Naive B cell (primary cell): ENCODE data around the gene DLGAP4. TPM values are rescaled to one million over a fixed set of nuclear protein-coding genes. Genes with fewer than 3 reads are reported as not detected.

Experiments used
- ATAC-seq, 2 donors: fragments of 150-1000 bp; cut with Tn5 transposase; 2 replicates each; pipeline ENCODE4 v1.10.0; 2021; ENCODE audit warnings: low read depth in 2 of 2, mild to moderate bottlenecking in 2 of 2, moderate library complexity in 2 of 2
- DNase-seq: peaks from one replicate; pipeline ENCODE4 v3.0.0; 2022
- H3K27ac Mint-ChIP-seq, 6 donors: one replicate each; pipeline ENCODE4 v1.8.0; 2020 to 2022; ENCODE audit warnings: mild to moderate bottlenecking in 6 of 6, mixed read lengths in 6 of 6, moderate library complexity in 5 of 6, inconsistent platforms in 2 of 6
- H3K27me3 Mint-ChIP-seq, 3 donors: one replicate each; pipeline ENCODE4 v1.8.0; 2021 to 2022; ENCODE audit warnings: mixed read lengths in 3 of 3, mild to moderate bottlenecking in 1 of 3
- H3K36me3 Mint-ChIP-seq, 2 donors: one replicate each; pipeline ENCODE4 v1.8.0; 2020 to 2022; ENCODE audit warnings: mixed read lengths in 2 of 2, inconsistent platforms in 1 of 2, mild to moderate bottlenecking in 1 of 2
- H3K4me1 Mint-ChIP-seq, 3 donors: one replicate each; pipeline ENCODE4 v1.8.0; 2020 to 2022; ENCODE audit warnings: mixed read lengths in 3 of 3, inconsistent platforms in 1 of 3, mild to moderate bottlenecking in 1 of 3, moderate library complexity in 1 of 3
- H3K4me3 Mint-ChIP-seq, 8 donors: one replicate each; pipeline ENCODE4 v1.8.0; 2020 to 2022; ENCODE audit warnings: mild to moderate bottlenecking in 8 of 8, mixed read lengths in 8 of 8, moderate library complexity in 8 of 8, inconsistent platforms in 2 of 8
- H3K9me3 Mint-ChIP-seq, 7 donors: one replicate each; pipeline ENCODE4 v1.8.0; 2020 to 2022; ENCODE audit warnings: mixed read lengths in 7 of 7, mild to moderate bottlenecking in 5 of 7, inconsistent platforms in 2 of 7, moderate library complexity in 1 of 7
- polyA plus RNA-seq, 6 donors: library from polyadenylated mRNA; unstranded; fragments of 300-500 nt; fragmentation: Illumina TruSeq; gene quantifications; one replicate each; pipeline ENCODE4 v1.2.3, GENCODE V29; 2021; ENCODE audit warnings: low read depth in 6 of 6

Gene DLGAP4
- polyA plus RNA-seq, 6 donors from 2014 or later: 15.3 to 35.5 (median 21.1) TPM

DNA sequence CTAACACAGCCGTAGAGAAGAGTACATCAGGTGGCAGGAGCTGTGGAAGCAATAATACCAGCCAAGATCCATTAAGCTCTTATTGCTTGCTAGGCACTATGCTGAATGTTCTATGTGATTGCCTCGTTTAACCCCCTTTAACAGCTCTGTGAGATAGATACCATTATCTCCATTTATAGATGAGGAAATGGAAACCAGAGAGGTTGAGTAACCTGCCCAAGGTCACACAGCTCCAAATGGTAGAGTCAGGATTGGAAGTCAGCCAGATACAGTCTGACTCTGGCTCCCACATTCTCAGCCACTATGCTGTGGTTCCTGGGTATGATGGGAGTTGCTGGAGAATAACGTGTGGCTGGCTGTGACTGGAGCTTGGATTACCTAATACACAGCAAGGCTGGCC, 92.4 kb downstream of the DLGAP4 start:
- Mint-ChIP-seq H3K27ac (no peak overlapping the region), H3K27me3 (peaks cover 22 to 58% (median 40%) of the 10 kb centered on the region in 3 donors), H3K4me3 (no peak overlapping the region), H3K36me3 (peaks cover 0 to 7% of the 10 kb centered on the region in 2 donors), H3K9me3 (peaks cover 0 to 8% (median 3%) of the 10 kb centered on the region in 7 donors), H3K4me1 (peaks cover 0 to 4% (median 0%) of the 10 kb centered on the region in 3 donors)
- ATAC-seq (no peak), DNase-seq (no peak)

DNA sequence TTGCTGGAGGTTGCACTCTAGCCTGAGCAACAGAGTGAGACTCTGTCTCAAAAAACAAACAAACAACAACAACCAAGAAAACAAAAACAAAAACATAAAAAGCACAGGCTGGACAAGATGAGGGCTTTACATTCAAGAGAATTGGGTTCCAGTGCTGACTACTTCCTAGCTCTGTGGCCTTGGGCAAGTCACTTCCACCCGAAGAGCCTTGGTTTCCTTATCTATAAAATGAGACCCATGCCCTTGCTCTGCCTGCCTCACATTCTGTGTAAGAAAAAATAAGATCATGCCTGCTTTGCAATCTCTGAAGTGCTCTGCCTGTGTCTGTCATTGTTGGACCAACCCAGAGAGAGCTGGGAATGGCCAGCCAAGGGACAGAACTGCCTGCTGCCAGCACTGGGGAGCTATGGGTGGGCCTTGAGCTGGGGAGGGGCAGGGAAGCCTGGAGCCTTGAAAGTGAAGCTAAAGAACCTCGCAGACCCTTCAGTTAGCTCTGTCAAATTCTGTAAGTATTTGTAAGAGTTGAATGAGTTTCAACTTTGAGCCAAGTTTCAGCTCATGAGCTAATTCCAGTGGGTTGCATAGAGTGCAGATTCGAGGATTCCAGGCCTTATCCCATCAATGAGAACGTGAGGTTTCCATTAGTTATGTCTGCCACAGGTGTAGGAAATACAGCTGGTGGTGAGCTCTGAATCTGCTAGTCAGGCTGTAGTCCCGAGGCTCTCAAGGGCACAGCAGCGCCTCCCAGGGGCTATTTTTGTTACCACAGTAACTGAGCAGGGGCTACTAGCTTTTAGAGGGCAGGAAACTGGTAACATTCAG, 93.2 kb downstream of the DLGAP4 start:
- ATAC-seq (peak; percentile 37), DNase-seq (peak; percentile 5)
- H3K9me3 Mint-ChIP-seq: peaks cover 0 to 8% (median 3%) of the 10 kb centered on the region in 7 donors
- H3K27ac Mint-ChIP-seq: no peak overlapping the region
- H3K36me3 Mint-ChIP-seq: peaks cover 0 to 7% of the 10 kb centered on the region in 2 donors
- peaks cover 0 to 4% (median 0%) of the 10 kb centered on the region in 3 donors for H3K4me1 Mint-ChIP-seq
- no peak overlapping the region for H3K4me3 Mint-ChIP-seq
- peaks cover 22 to 59% (median 45%) of the 10 kb centered on the region in 3 donors for H3K27me3 Mint-ChIP-seq

DNA sequence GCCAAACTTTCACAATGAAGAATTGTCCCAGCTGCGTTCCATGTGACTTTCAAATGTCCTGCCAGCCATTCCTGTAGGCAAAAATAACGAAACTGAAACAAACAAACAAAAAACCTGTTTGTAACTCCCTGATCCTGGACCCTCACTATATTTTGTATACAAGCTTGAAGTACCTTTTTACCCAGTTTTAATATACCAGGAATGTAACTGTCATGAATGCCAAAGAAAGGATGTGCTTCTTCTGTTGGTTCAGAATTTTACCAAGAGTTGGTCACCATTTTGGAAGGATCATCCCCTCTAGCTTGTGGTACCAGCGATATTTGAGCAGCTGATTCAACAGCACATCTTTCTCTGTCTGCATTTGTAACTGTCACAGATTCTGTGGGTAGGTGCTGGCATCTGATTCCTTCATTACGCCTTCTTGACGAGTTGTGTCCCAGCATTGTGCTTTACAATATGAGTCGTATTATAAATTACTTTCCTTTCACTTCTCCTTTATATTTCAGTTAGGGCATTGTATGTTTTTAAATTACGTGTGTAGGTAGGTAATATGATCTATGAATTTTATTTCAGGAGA, 93.9 kb downstream of the DLGAP4 start:
- Mint-ChIP-seq H3K36me3 (peaks cover 0 to 7% of the 10 kb centered on the region in 2 donors), H3K27ac (no peak overlapping the region), H3K4me3 (no peak overlapping the region), H3K9me3 (peaks cover 0 to 8% (median 3%) of the 10 kb centered on the region in 7 donors), H3K27me3 (peaks cover 19 to 61% (median 48%) of the 10 kb centered on the region in 3 donors), H3K4me1 (peaks cover 0 to 4% (median 0%) of the 10 kb centered on the region in 3 donors)
- DNase-seq: no peak
- no peak for ATAC-seq

DNA sequence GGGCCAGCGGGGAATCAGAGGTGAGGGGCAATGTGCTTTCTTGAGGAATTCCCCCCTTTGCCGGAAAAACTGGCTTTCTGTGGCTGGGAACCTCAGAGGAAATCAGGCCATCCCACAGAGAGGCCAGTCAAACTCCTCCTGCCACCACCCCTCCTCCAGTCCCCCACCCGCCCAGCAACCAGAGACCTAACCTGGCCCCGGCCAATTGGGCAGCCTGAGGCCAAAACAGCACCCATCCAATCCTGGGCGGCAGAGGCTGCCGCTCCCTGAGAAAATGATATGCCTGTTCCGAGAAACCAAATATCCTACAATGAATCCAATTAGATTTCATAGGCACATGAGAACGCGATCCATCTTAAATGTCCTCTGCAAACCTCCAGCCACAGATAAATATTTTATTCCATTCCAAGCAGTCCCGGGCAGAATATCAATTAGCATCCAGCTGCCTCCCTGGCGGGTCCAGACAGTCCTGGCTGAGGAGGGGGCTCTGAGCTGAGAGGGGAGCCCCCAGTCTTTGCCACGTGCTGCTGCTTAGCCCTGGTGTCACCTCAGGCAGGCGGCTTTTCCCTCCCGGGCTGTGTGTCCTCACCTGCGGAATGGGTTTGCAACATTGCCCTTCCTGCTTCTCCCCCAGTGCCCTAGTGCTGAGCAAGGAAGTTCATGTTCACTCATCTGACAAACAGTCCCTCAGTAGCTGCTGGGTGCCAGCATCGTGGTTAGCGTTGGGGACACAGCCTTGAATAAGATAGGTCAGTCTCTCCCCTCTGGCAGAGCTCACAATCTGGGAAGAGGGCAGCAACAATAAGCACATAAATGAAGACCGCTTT, 95.0 kb downstream of the DLGAP4 start:
- no peak overlapping the region for H3K4me3 Mint-ChIP-seq
- no peak for ATAC-seq
- H3K36me3 Mint-ChIP-seq: peaks cover 0 to 7% of the 10 kb centered on the region in 2 donors
- peaks cover 0 to 4% (median 0%) of the 10 kb centered on the region in 3 donors for H3K4me1 Mint-ChIP-seq
- H3K27me3 Mint-ChIP-seq: peaks cover 18 to 64% (median 53%) of the 10 kb centered on the region in 3 donors
- no peak overlapping the region for H3K27ac Mint-ChIP-seq
- H3K9me3 Mint-ChIP-seq: peaks cover 0 to 8% (median 3%) of the 10 kb centered on the region in 7 donors
- no peak for DNase-seq

DNA sequence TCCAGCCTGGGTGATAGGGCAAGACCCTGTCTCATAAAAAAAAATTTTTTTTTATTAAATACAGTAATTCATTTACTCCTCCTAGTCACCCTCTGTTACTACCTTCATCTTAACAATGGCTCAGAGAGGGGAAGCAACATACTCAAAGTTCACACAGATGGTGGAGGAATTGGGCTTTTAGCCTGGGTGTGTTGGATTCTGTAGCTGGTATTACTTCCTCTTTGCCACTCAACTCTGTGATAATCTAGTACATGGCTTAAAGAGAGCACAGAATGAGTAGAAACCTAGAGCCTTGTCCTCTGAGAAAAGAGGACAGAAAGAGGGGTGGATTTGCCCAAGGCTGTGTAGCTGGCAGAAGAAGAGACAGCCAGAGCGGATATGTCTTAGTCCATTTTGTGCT, 96.6 kb downstream of the DLGAP4 start:
- H3K9me3 Mint-ChIP-seq: peaks cover 0 to 8% (median 3%) of the 10 kb centered on the region in 7 donors
- H3K36me3 Mint-ChIP-seq: peaks cover 0 to 7% of the 10 kb centered on the region in 2 donors
- H3K27me3 Mint-ChIP-seq: peaks cover 15 to 71% (median 59%) of the 10 kb centered on the region in 3 donors
- H3K27ac Mint-ChIP-seq: no peak overlapping the region
- DNase-seq (no peak), ATAC-seq (no peak)
- H3K4me1 Mint-ChIP-seq: peaks cover 0 to 4% (median 0%) of the 10 kb centered on the region in 3 donors
- H3K4me3 Mint-ChIP-seq: no peak overlapping the region

DNA sequence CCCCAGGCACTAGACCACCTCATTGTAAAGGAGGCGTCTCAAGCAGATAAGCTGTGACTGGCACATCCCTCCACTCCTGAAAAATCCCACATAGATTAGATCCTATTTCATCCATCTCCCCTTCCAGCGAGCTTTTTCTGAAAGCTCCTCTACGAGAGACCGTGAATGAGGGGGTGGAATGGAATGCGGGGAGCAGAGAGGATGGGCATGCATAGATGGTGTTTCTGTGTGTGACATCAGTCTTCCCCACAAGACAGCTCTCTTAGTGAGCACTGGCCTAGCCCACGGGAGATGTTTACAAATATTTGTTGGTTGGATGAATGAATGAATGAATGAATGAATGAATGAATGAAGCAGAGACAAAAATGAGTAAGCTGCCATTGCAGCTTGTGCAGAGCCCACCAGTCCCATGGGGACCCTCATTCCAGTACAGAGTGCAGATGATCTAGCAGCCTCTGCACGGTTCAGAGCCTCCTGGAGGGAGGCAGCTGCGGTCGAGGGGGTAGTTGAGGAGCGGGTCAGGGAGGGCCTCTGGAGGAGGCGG, 98.4 kb downstream of the DLGAP4 start:
- H3K27ac Mint-ChIP-seq: no peak overlapping the region
- ATAC-seq: no peak

GRCh38 chr20:36405255-36405654, 99.1 kb downstream of the DLGAP4 start:
- peaks cover 0 to 3% (median 0%) of the 10 kb centered on the region in 3 donors for H3K4me1 Mint-ChIP-seq
- no peak overlapping the region for H3K4me3 Mint-ChIP-seq
- H3K36me3 Mint-ChIP-seq: peaks cover 0 to 7% of the 10 kb centered on the region in 2 donors
- no peak for ATAC-seq
- no peak overlapping the region for H3K27ac Mint-ChIP-seq
- no peak for DNase-seq
- H3K9me3 Mint-ChIP-seq: peaks cover 2 to 8% (median 3%) of the 10 kb centered on the region in 7 donors
- H3K27me3 Mint-ChIP-seq: peaks cover 22 to 63% (median 60%) of the 10 kb centered on the region in 3 donors

More for the DNA sequence above, 98.4 kb downstream of the DLGAP4 start:
- Mint-ChIP-seq H3K9me3 (peaks cover 0 to 8% (median 3%) of the 10 kb centered on the region in 7 donors), H3K4me3 (no peak overlapping the region), H3K27me3 (peaks cover 20 to 65% (median 57%) of the 10 kb centered on the region in 3 donors), H3K4me1 (peaks cover 0 to 4% (median 0%) of the 10 kb centered on the region in 3 donors), H3K36me3 (peaks cover 0 to 7% of the 10 kb centered on the region in 2 donors)
- DNase-seq: no peak

GRCh38 chr20:36407199-36407733, 101.1 kb downstream of the DLGAP4 start:
- peaks cover 20 to 59% (median 51%) of the 10 kb centered on the region in 3 donors for H3K27me3 Mint-ChIP-seq
- no peak overlapping the region for H3K4me3 Mint-ChIP-seq
- peaks cover 0 to 7% of the 10 kb centered on the region in 2 donors for H3K36me3 Mint-ChIP-seq
- no peak overlapping the region for H3K27ac Mint-ChIP-seq
- no peak for ATAC-seq
- DNase-seq: no peak
- H3K4me1 Mint-ChIP-seq: no peaks in the 10 kb centered on the region
- H3K9me3 Mint-ChIP-seq: peaks cover 2 to 8% (median 4%) of the 10 kb centered on the region in 7 donors

DNA sequence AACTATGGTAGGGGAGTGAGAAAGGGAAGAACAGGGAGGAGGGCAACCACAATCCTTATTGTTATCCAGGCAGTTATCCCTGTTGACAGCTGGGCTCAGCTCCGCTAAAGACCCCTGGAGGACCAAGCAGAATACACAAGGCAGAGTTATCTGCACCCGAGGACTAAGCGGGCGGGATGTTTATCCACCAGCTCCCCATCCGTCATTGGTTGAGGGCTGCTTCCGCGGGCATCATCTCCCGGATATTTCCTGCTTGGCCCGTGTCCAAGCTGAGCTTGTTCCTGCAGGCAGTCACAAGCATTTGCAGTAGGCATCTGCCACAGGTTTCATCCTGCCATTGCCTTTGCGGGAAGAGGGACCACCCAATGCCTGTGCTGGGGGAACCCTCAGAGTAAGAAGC, 102.1 kb downstream of the DLGAP4 start:
- no peak overlapping the region for H3K4me3 Mint-ChIP-seq
- no peak for ATAC-seq
- H3K4me1 Mint-ChIP-seq: no peaks in the 10 kb centered on the region
- no peak for DNase-seq
- H3K9me3 Mint-ChIP-seq: peaks cover 0 to 4% (median 2%) of the 10 kb centered on the region in 7 donors
- peaks cover 23 to 53% (median 43%) of the 10 kb centered on the region in 3 donors for H3K27me3 Mint-ChIP-seq
- peaks cover 0 to 2% of the 10 kb centered on the region in 2 donors for H3K36me3 Mint-ChIP-seq
- H3K27ac Mint-ChIP-seq: no peak overlapping the region

DNA sequence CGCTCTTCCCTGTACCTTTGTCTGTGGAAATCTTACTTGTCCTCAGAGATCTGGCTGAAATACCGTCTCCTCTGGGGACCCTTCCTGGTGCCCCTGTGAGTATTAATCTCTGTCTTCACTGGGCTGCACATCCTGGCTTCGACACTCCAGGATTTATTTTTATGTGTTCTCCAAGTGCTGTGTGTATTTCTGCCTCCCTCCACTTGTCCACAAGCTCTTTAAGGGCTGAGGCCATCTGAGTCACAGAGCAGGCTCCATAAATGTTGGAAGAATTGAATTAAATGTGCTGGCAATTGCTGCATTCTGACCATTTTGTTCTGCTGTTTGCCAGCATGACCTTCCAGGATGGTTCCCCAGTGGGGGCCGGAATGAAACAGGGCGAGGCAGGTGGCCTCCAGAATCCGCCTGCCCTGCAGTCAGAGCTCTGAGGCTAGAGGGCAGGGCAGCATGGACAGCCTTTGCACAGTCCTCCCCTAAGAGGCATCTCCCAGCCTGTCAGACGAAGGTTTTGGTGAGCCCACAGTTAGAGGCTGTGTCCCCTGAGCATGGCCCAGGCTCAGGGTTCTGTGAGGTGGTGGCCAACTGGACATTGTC, 105.8 kb downstream of the DLGAP4 start:
- H3K27me3 Mint-ChIP-seq: peaks cover 25 to 39% (median 26%) of the 10 kb centered on the region in 3 donors
- DNase-seq: no peak
- H3K36me3 Mint-ChIP-seq: no peaks in the 10 kb centered on the region
- H3K4me1 Mint-ChIP-seq: no peaks in the 10 kb centered on the region
- peaks cover 0 to 3% (median 0%) of the 10 kb centered on the region in 7 donors for H3K9me3 Mint-ChIP-seq
- ATAC-seq: no peak
- no peak overlapping the region for H3K27ac Mint-ChIP-seq
- no peak overlapping the region for H3K4me3 Mint-ChIP-seq

GRCh38 chr20:36415475-36416002, 109.4 kb downstream of the DLGAP4 start:
- H3K9me3 Mint-ChIP-seq: peaks cover 0 to 2% (median 0%) of the 10 kb centered on the region in 7 donors
- no peak for DNase-seq

GRCh38 chr20:36418711-36419110, 112.6 kb downstream of the DLGAP4 start:
- Mint-ChIP-seq H3K9me3 (peaks cover 0 to 2% (median 0%) of the 10 kb centered on the region in 7 donors), H3K4me3 (no peak overlapping the region), H3K36me3 (no peaks in the 10 kb centered on the region), H3K4me1 (no peaks in the 10 kb centered on the region), H3K27ac (no peak overlapping the region), H3K27me3 (peaks cover 17 to 44% (median 41%) of the 10 kb centered on the region in 3 donors)
- ATAC-seq (no peak), DNase-seq (no peak)

More at GRCh38 chr20:36415475-36416002, 109.4 kb downstream of the DLGAP4 start:
- H3K27ac Mint-ChIP-seq: no peak overlapping the region
- no peaks in the 10 kb centered on the region for H3K4me1 Mint-ChIP-seq
- H3K36me3 Mint-ChIP-seq: no peaks in the 10 kb centered on the region
- peaks cover 20 to 38% (median 30%) of the 10 kb centered on the region in 3 donors for H3K27me3 Mint-ChIP-seq
- ATAC-seq: no peak
- H3K4me3 Mint-ChIP-seq: no peak overlapping the region
